H9 (cell line): ENCODE data around the gene BAG2. TPM values are rescaled to one million over a fixed set of nuclear protein-coding genes. Genes with fewer than 3 reads are reported as not detected.

Experiments
- DNase-seq: peaks from one replicate; pipeline ENCODE4 v3.0.0-alpha.2; 2017
- H2AFZ ChIP-seq: one replicate; pipeline ENCODE4 v1.6.1; 2013; ENCODE audit warnings: mild to moderate bottlenecking, low read length, control low read depth, moderate library complexity
- H2AK5ac ChIP-seq: 2 replicates; pipeline ENCODE4 v1.6.1; 2013; ENCODE audit warnings: low read length, control low read depth, mixed read lengths; ENCODE audit not compliant: insufficient read length
- H2BK120ac ChIP-seq: one replicate; pipeline ENCODE4 v1.6.1; 2013; ENCODE audit warnings: low read depth, mild to moderate bottlenecking, low read length, control low read depth, inconsistent platforms; ENCODE audit not compliant: poor library complexity, severe bottlenecking
- H2BK12ac ChIP-seq: 2 replicates; pipeline ENCODE4 v1.6.1; 2013; ENCODE audit warnings: low read length, control low read depth, mixed read lengths, low read depth; ENCODE audit not compliant: insufficient read length
- H2BK15ac ChIP-seq: 2 replicates; pipeline ENCODE4 v1.6.1; 2013; ENCODE audit warnings: low read depth, low read length, control low read depth
- H2BK20ac ChIP-seq: one replicate; pipeline ENCODE4 v1.6.1; 2013; ENCODE audit warnings: low read depth, mild to moderate bottlenecking, low read length, control low read depth, inconsistent platforms; ENCODE audit not compliant: poor library complexity, severe bottlenecking
- H2BK5ac ChIP-seq: 2 replicates; pipeline ENCODE4 v1.6.1; 2013; ENCODE audit warnings: low read length, control low read depth, mixed read lengths; ENCODE audit not compliant: insufficient read length
- H3K14ac ChIP-seq: 2 replicates; pipeline ENCODE4 v1.6.1; 2013; ENCODE audit warnings: low read length, control low read depth; ENCODE audit not compliant: insufficient read depth
- H3K18ac ChIP-seq: 2 replicates; pipeline ENCODE4 v1.6.1; 2013; ENCODE audit warnings: low read depth, mild to moderate bottlenecking, mixed read lengths, low read length, control low read depth; ENCODE audit not compliant: insufficient read length
- H3K23ac ChIP-seq: 2 replicates; pipeline ENCODE4 v1.6.1; 2013; ENCODE audit warnings: low read length, control low read depth, mixed read lengths, low read depth; ENCODE audit not compliant: insufficient read length
- H3K23me2 ChIP-seq: 2 replicates; pipeline ENCODE4 v1.6.1; 2013; ENCODE audit warnings: low read depth, mild to moderate bottlenecking, mixed read lengths, low read length, control low read depth; ENCODE audit not compliant: insufficient read length, poor library complexity, severe bottlenecking
- H3K27ac ChIP-seq: 2 replicates; pipeline ENCODE4 v1.5.1; 2013; ENCODE audit warnings: low read length, control low read depth, mixed read lengths, low read depth; ENCODE audit not compliant: insufficient read length
- H3K27me3 ChIP-seq: 2 replicates; pipeline ENCODE4 v1.6.1; 2013; ENCODE audit warnings: low read length, control low read depth, inconsistent platforms; ENCODE audit not compliant: insufficient read depth
- H3K4ac ChIP-seq: 2 replicates; pipeline ENCODE4 v1.6.1; 2013; ENCODE audit warnings: low read depth, mild to moderate bottlenecking, control low read depth, inconsistent platforms, low read length, moderate library complexity
- H3K4me1 ChIP-seq: 2 replicates; pipeline ENCODE4 v1.6.1; 2013; ENCODE audit warnings: low read length, control low read depth, inconsistent platforms; ENCODE audit not compliant: insufficient read depth
- H3K4me2 ChIP-seq: 2 replicates; pipeline ENCODE4 v1.6.1; 2013; ENCODE audit warnings: low read length, control low read depth, mixed read lengths; ENCODE audit not compliant: insufficient read length, insufficient read depth
- H3K56ac ChIP-seq: 2 replicates; pipeline ENCODE4 v1.6.1; 2013; ENCODE audit warnings: low read depth, mild to moderate bottlenecking, mixed read lengths, low read length, control low read depth; ENCODE audit not compliant: insufficient read length
- H3K79me1 ChIP-seq: 2 replicates; pipeline ENCODE4 v1.6.1; 2013; ENCODE audit warnings: low read depth, mild to moderate bottlenecking, moderate library complexity, low read length, control low read depth, inconsistent platforms; ENCODE audit not compliant: insufficient read depth, poor library complexity, severe bottlenecking
- H3K79me2 ChIP-seq: 2 replicates; pipeline ENCODE4 v1.6.1; 2013; ENCODE audit warnings: low read length, control low read depth, inconsistent platforms; ENCODE audit not compliant: insufficient read depth
- H3K9ac ChIP-seq: 2 replicates; pipeline ENCODE4 v1.6.1; 2013; ENCODE audit warnings: low read length, control low read depth, mixed read lengths; ENCODE audit not compliant: insufficient read length; ENCODE audit errors: extremely low read depth
- H3K9me3 ChIP-seq: one replicate; pipeline ENCODE4 v1.6.1; 2013; ENCODE audit warnings: low read depth, low read length, inconsistent platforms; ENCODE audit not compliant: control insufficient read depth
- H3T11ph ChIP-seq: one replicate; pipeline ENCODE4 v1.6.1; 2013; ENCODE audit warnings: mild to moderate bottlenecking, low read length, control low read depth, inconsistent platforms
- H4K20me1 ChIP-seq: one replicate; pipeline ENCODE4 v1.6.1; 2013; ENCODE audit not compliant: control insufficient read depth, insufficient read length, insufficient read depth
- H4K5ac ChIP-seq: 2 replicates; pipeline ENCODE4 v1.6.1; 2013; ENCODE audit warnings: low read depth, mild to moderate bottlenecking, mixed read lengths, low read length, control low read depth; ENCODE audit not compliant: insufficient read length
- H4K8ac ChIP-seq: replicated peaks from 2 replicates; pipeline ENCODE4 v1.6.1; 2013; ENCODE audit warnings: low read length, control low read depth, mixed read lengths, low read depth; ENCODE audit not compliant: insufficient read length
- H4K91ac ChIP-seq: 2 replicates; pipeline ENCODE4 v1.6.1; 2013; ENCODE audit warnings: low read depth, mild to moderate bottlenecking, moderate library complexity, mixed read lengths, low read length, control low read depth; ENCODE audit not compliant: insufficient read length
- H3K27ac Mint-ChIP-seq, 3 experiments: 2 replicates in 2 of 3; 3 replicates in 1 of 3; pipeline ENCODE4 v1.8.0; 2020 to 2021; ENCODE audit warnings: mixed read lengths in 3 of 3, mild to moderate bottlenecking in 1 of 3, moderate library complexity in 1 of 3
- H3K27me3 Mint-ChIP-seq: 2 replicates; pipeline ENCODE4 v1.8.0; 2021; ENCODE audit warnings: low read depth, mild to moderate bottlenecking, moderate library complexity, mixed read lengths
- H3K36me3 Mint-ChIP-seq, 3 experiments: 2 replicates in 2 of 3; 3 replicates in 1 of 3; pipeline ENCODE4 v1.8.0; 2020 to 2021; ENCODE audit warnings: low read depth in 3 of 3, mixed read lengths in 3 of 3; ENCODE audit not compliant: insufficient read depth in 1 of 3
- H3K4me1 Mint-ChIP-seq, 2 experiments: 2 replicates each; pipeline ENCODE4 v1.8.0; 2020; ENCODE audit warnings: mixed read lengths in 2 of 2
- H3K4me3 Mint-ChIP-seq, 2 experiments: 2 replicates in 1 of 2; 3 replicates in 1 of 2; pipeline ENCODE4 v1.8.0; 2020 to 2021; ENCODE audit warnings: mild to moderate bottlenecking in 2 of 2, mixed read lengths in 2 of 2, moderate library complexity in 1 of 2
- H3K9me3 Mint-ChIP-seq, 2 experiments: 2 replicates in 1 of 2; 3 replicates in 1 of 2; pipeline ENCODE4 v1.8.0; 2020; ENCODE audit warnings: mild to moderate bottlenecking in 2 of 2, mixed read lengths in 2 of 2, moderate library complexity in 1 of 2
- WGBS: extraction: QIAGEN DNeasy Blood & Tissue Kit; methylation state at CpG from one replicate; pipeline ENCODE4 v1.1.7; 2013; ENCODE audit warnings: missing lambda C conversion rate, low lambda C conversion rate, mixed read lengths; ENCODE audit not compliant: insufficient read length; ENCODE audit errors: extremely low coverage; 5-methylcytosine and 5-hydroxymethylcytosine counted together
- total RNA-seq: library from RNA; stranded (reverse); gene quantifications from 2 replicates; pipeline ENCODE4 v1.2.1, GENCODE V29; 2021
- TF ChIP-seq, protein P1 (sequence below): fragments of 200-600 bp; sonication (generic); conservative IDR thresholded peaks from 3 replicates; pipeline ENCODE4 v1.8.0; 2021; ENCODE audit warnings: antibody characterized with exemption, mild to moderate bottlenecking

The BAG2 gene
- total RNA-seq, 1 experiment from 2014 or later: 8.4 TPM

DNA sequence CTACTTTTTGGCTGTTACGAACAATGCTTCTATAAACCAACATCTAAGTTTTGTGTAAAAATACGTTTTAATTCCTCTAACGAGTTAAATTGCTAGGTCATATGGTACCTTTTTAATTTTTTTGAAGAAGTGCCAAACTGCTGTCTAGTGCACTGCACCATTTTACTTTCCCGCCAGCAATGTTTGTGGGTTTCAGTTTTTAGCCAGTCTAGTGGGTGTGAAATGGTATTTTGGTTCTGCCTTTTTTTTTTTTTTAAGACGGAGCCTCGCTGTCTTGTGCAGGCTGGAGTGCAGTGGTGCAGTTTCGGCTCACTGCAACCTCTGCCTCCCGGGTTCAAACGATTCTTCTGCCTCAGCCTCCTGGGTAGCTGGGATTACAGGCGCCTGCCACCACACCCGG is 34.1 kb upstream of the BAG2 start:
- Histone ChIP-seq H3K23ac (no peak overlapping the region), H3K79me2 (no peaks in the 10 kb centered on the region; the same call in 1 of the 2 replicates), H3K27me3 (no peaks in the 10 kb centered on the region), H2BK20ac (no peak overlapping the region), H3K4me1 (no peaks in the 10 kb centered on the region), H3K4ac (no peak overlapping the region), H4K91ac (no peak overlapping the region), H4K20me1 (no peaks in the 10 kb centered on the region), H3K9me3 (no peaks in the 10 kb centered on the region), H3K9ac (no peak overlapping the region), H3K18ac (no peak overlapping the region), H2BK15ac (no peak overlapping the region), H2BK12ac (no peak overlapping the region), H3K23me2 (no peaks in the 10 kb centered on the region), H4K5ac (no peak overlapping the region), H2BK120ac (no peak overlapping the region), H3K14ac (no peak overlapping the region), H3K79me1 (no peaks in the 10 kb centered on the region), H3K4me2 (no peak overlapping the region), H3K27ac (no peak overlapping the region), H3K56ac (no peak overlapping the region), H2BK5ac (no peak overlapping the region), H3T11ph (no peak overlapping the region), H4K8ac (no peak overlapping the region), H2AK5ac (no peak overlapping the region), H2AFZ (no peak overlapping the region)
- DNase-seq: no peak
- no peaks in the 10 kb centered on the region for H3K27me3 Mint-ChIP-seq
- no peaks in the 10 kb centered on the region for H3K4me1 Mint-ChIP-seq
- H3K4me3 Mint-ChIP-seq: no peak overlapping the region
- WGBS: no CpG with 5 or more reads among the region's 11 CpGs
- peaks cover 7 to 37% (median 35%) of the 10 kb centered on the region in 3 experiments; a peak in 6 of 7 replicates for H3K36me3 Mint-ChIP-seq
- H3K27ac Mint-ChIP-seq: no peak overlapping the region
- H3K9me3 Mint-ChIP-seq: no peaks in the 10 kb centered on the region
- TF ChIP-seq, protein P1, sequence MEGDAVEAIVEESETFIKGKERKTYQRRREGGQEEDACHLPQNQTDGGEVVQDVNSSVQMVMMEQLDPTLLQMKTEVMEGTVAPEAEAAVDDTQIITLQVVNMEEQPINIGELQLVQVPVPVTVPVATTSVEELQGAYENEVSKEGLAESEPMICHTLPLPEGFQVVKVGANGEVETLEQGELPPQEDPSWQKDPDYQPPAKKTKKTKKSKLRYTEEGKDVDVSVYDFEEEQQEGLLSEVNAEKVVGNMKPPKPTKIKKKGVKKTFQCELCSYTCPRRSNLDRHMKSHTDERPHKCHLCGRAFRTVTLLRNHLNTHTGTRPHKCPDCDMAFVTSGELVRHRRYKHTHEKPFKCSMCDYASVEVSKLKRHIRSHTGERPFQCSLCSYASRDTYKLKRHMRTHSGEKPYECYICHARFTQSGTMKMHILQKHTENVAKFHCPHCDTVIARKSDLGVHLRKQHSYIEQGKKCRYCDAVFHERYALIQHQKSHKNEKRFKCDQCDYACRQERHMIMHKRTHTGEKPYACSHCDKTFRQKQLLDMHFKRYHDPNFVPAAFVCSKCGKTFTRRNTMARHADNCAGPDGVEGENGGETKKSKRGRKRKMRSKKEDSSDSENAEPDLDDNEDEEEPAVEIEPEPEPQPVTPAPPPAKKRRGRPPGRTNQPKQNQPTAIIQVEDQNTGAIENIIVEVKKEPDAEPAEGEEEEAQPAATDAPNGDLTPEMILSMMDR: no peak
